OCI-LY3 (cell line): ENCODE data around the gene C16orf92.

ENCODE experiments used
- H2AFZ ChIP-seq: fragments of 200-600, 300-600 bp; shearing (Covaris generic); 2 replicates; pipeline ENCODE4 v1.6.0; 2014; ENCODE audit warnings: antibody characterized with exemption, low read depth, low read length
- H3K27ac ChIP-seq: fragments of 200-600, 300-600 bp; sonication (generic); 2 replicates; pipeline ENCODE4 v1.5.1; 2014; ENCODE audit warnings: mild to moderate bottlenecking, low read length, moderate library complexity, mixed read lengths
- H3K27me3 ChIP-seq: fragments of 200-600, 300-600 bp; sonication (generic); 2 replicates; pipeline ENCODE4 v1.6.1; 2014; ENCODE audit warnings: low read depth, low read length, mixed read lengths
- H3K36me3 ChIP-seq: fragments of 200-600, 300-600 bp; sonication (generic); replicated peaks from 2 replicates; pipeline ENCODE3; 2014; ENCODE audit warnings: low read depth, low read length, mixed read lengths
- H3K4me1 ChIP-seq: fragments of 300-600, 200-600 bp; sonication (generic); 2 replicates; pipeline ENCODE4 v1.6.1; 2014; ENCODE audit warnings: low read length, mixed read lengths
- H3K4me2 ChIP-seq: fragments of 200-600, 300-600 bp; sonication (generic); 2 replicates; pipeline ENCODE4 v1.6.1; 2014; ENCODE audit warnings: low read length, mixed read lengths
- H3K4me3 ChIP-seq: fragments of 300-600, 200-600 bp; sonication (generic); 2 replicates; pipeline ENCODE4 v1.5.1; 2014; ENCODE audit warnings: antibody characterized with exemption, mild to moderate bottlenecking, low read length, moderate library complexity
- H3K79me2 ChIP-seq: fragments of 300-600, 200-600 bp; shearing (Covaris generic); 2 replicates; pipeline ENCODE4 v1.6.1; 2014; ENCODE audit warnings: mild to moderate bottlenecking, low read length, mixed read lengths
- H3K9ac ChIP-seq: fragments of 300-600, 200-600 bp; shearing (Covaris generic); 2 replicates; pipeline ENCODE4 v1.6.0; 2014; ENCODE audit warnings: mild to moderate bottlenecking, low read length, moderate library complexity
- H3K9me3 ChIP-seq: fragments of 200-600, 300-600 bp; shearing (Covaris generic); 2 replicates; pipeline ENCODE4 v1.6.1; 2014; ENCODE audit warnings: low read length, mixed read lengths; ENCODE audit not compliant: insufficient read depth
- H4K20me1 ChIP-seq: fragments of 200-600, 300-600 bp; sonication (generic); 2 replicates; pipeline ENCODE4 v1.6.1; 2016; ENCODE audit warnings: low read length, mixed read lengths; ENCODE audit not compliant: insufficient read depth
- EZH2phosphoT487 ChIP-seq: fragments of 200-600 bp; shearing (Covaris generic); IDR thresholded peaks from 2 replicates; pipeline ENCODE4 v1.6.1; 2018; ENCODE audit warnings: antibody characterized with exemption, mixed run types, low read depth
- TF ChIP-seq, protein P1 (sequence below): fragments of 200-600, 300-600 bp; sonication (generic); IDR thresholded peaks from 2 replicates; pipeline ENCODE4 v1.5.1; 2014; ENCODE audit warnings: antibody characterized with exemption, low read length, low read depth

C16orf92 gene

DNA sequence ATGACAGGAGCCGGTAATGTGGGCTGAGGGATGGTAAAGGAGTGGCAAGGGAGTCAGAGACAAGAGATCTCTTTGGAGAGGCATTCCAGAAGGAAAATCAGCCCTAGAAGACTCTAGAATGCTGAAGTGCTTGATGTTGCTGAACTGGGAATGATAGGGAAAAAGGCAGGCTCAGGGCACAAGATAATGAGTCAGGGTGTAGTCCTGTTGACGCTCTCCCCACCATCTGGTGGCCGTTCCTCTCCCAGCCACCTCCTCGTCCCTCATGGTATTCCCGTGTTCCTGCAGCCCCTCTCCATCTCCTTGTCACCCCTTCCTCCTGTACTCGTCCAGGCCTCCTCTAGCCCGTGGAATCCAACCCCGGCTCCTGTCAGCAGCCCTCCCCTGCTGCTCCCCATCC is 31.5 kb downstream of the C16orf92 start:
- Histone ChIP-seq H4K20me1 (no peaks in the 10 kb centered on the region), H3K36me3 (no peaks in the 10 kb centered on the region), H3K4me1 (peaks cover 5% of the 10 kb centered on the region), H3K9me3 (no peaks in the 10 kb centered on the region), H3K4me3 (no peak overlapping the region), H3K4me2 (no peak overlapping the region), H3K27me3 (no peaks in the 10 kb centered on the region), H3K9ac (no peak overlapping the region), H3K79me2 (no peaks in the 10 kb centered on the region), H2AFZ (no peak overlapping the region), H3K27ac (no peak overlapping the region)
- TF ChIP-seq, protein P1, sequence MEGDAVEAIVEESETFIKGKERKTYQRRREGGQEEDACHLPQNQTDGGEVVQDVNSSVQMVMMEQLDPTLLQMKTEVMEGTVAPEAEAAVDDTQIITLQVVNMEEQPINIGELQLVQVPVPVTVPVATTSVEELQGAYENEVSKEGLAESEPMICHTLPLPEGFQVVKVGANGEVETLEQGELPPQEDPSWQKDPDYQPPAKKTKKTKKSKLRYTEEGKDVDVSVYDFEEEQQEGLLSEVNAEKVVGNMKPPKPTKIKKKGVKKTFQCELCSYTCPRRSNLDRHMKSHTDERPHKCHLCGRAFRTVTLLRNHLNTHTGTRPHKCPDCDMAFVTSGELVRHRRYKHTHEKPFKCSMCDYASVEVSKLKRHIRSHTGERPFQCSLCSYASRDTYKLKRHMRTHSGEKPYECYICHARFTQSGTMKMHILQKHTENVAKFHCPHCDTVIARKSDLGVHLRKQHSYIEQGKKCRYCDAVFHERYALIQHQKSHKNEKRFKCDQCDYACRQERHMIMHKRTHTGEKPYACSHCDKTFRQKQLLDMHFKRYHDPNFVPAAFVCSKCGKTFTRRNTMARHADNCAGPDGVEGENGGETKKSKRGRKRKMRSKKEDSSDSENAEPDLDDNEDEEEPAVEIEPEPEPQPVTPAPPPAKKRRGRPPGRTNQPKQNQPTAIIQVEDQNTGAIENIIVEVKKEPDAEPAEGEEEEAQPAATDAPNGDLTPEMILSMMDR: no peak
- no peak for TF ChIP-seq EZH2phosphoT487

DNA sequence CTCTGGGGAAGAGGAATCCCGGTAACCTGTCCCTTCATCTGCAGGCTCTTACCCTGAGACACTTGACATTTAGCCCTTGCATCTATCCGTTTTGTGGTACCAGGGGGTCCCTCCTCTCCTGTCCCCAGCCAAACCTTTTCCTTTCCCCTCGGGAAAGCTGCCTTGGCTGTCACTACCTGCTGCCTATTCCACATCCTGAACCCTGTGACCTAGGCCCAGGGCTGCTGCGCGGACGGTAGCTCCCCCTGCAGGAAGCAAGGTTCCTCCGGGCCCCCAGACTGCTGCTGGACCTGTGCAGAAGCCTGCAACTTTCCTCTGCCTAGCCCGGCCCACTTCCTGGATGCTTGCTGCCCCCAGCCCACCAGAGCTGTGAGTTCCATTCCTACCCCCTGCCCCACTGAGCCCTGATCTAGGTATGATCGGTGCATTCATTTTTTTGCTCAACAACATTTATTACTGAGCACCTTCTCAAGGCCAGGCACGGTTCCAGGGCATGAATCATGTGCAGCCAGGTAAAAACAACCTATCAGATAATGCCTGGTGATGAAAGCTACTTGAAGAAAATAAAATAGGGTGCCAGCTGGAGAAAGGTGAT is 32.1 kb downstream of the C16orf92 start:
- Histone ChIP-seq H3K4me2 (no peak overlapping the region), H2AFZ (no peak overlapping the region), H3K4me3 (no peak overlapping the region), H3K36me3 (no peaks in the 10 kb centered on the region), H3K9ac (no peak overlapping the region), H3K79me2 (no peaks in the 10 kb centered on the region), H4K20me1 (no peaks in the 10 kb centered on the region), H3K27ac (no peak overlapping the region), H3K4me1 (peaks cover 5% of the 10 kb centered on the region), H3K9me3 (no peaks in the 10 kb centered on the region), H3K27me3 (no peaks in the 10 kb centered on the region)
- TF ChIP-seq EZH2phosphoT487: no peak
- TF ChIP-seq, protein P1: peak; percentile 65

DNA sequence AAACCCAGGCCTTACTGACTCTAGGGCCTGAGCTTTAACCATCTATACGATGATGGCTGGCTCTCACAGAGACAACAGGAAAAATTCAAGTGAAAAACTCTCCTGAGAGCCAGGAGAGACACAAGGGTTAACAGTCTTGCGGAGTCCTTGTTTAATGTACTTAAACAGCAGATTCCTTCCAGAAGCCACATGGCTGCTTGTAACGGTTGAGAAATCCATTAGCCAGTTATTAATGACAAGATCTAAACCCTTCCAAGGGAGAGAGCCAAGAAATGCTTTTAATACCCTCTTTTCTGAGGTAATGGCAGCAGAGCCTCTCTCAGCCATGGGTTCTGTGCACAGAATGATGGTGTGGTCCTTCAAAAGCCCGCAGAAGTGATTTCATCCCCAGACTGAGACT is 37.3 kb downstream of the C16orf92 start:
- no peak overlapping the region for H3K27ac ChIP-seq

DNA sequence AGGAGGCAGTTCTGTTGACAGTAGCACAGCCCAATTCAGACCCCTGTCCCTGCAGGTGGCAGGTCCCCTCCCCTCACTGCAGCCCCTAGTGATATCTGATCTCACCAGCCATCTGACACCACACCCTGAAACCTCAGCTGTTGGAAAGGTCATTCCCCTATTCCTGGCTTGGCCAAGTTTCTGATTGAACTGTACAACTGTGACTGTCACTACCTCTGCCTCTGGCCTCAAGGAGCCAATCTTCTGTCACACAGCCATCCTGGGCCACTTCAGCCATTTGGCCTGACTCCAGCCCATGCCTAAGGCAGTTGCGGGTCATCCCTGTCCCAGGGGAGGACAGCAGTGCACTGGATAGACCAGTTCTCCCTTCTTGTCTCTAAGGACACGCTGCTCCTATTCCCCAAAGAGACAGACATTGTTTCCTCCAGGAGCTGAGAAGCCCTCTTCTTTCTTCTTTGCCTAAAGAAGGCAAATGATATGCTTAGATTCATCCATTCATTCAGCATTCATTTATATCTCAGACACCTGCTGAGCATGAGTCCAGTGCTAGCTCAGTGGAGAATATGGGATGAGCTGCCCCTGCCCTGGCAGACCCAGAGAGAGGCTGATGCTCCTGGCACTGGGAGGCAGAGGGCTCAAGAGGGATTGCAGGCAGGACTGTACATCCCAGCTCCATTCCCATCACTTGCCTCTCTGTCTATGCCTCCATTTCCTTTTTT is 38.0 kb downstream of the C16orf92 start:
- H3K79me2 ChIP-seq: peaks cover 24% of the 10 kb centered on the region
- no peak overlapping the region for H3K9ac ChIP-seq
- H2AFZ ChIP-seq: no peak overlapping the region
- H3K4me3 ChIP-seq: no peak overlapping the region
- no peak overlapping the region for H3K27ac ChIP-seq
- H3K9me3 ChIP-seq: no peaks in the 10 kb centered on the region
- H3K36me3 ChIP-seq: peaks cover 4% of the 10 kb centered on the region
- TF ChIP-seq EZH2phosphoT487: no peak
- no peaks in the 10 kb centered on the region for H3K27me3 ChIP-seq
- no peak overlapping the region for H3K4me2 ChIP-seq
- 0 out of 2 replicates have a peak, but pooled peaks cover 3% of the 10 kb centered on the region for H4K20me1 ChIP-seq
- peaks cover 8% of the 10 kb centered on the region for H3K4me1 ChIP-seq

More for the DNA sequence above, 37.3 kb downstream of the C16orf92 start:
- TF ChIP-seq, protein P1: no peak
- no peak for TF ChIP-seq EZH2phosphoT487
- no peak overlapping the region for H2AFZ ChIP-seq
- no peak overlapping the region for H3K4me2 ChIP-seq
- H3K9me3 ChIP-seq: no peaks in the 10 kb centered on the region
- H3K27me3 ChIP-seq: no peaks in the 10 kb centered on the region
- H3K36me3 ChIP-seq: no peaks in the 10 kb centered on the region
- H3K4me1 ChIP-seq: peaks cover 8% of the 10 kb centered on the region
- no peak overlapping the region for H3K9ac ChIP-seq
- no peaks in the 10 kb centered on the region for H4K20me1 ChIP-seq
- peaks cover 18% of the 10 kb centered on the region for H3K79me2 ChIP-seq
- no peak overlapping the region for H3K4me3 ChIP-seq
